Fibroblast of lung (primary cell): ENCODE measurements around the gene SLC16A4.

Experiments used
- CTCF ChIP-seq, 2 donors: IDR thresholded peaks in 1 of 2; conservative IDR thresholded peaks in 1 of 2; 1 replicate in 1 of 2; 2 replicates in 1 of 2; pipeline ENCODE4 v1.5.1; 2011 to 2012; ENCODE audit warnings: low read length in 2 of 2, control low read depth in 1 of 2, inconsistent platforms in 1 of 2, low read depth in 1 of 2, mild to moderate bottlenecking in 1 of 2
- EZH2 ChIP-seq: IDR thresholded peaks from 2 replicates; pipeline ENCODE4 v1.5.1; 2012; ENCODE audit warnings: low read length, control low read depth, mild to moderate bottlenecking; ENCODE audit errors: missing control alignments

- TF ChIP-seq CTCF (conservative IDR thresholded peaks at IDR 0.05 in 1 of 2, IDR thresholded peaks at IDR 0.05 in 1 of 2; ENCODE audit: low read depth in 1 of 2, low read length in 2 of 2), result no peak
- no peak for TF ChIP-seq EZH2
These were observed 70.7 kb downstream of the SLC16A4 start for GRCh38 chr1:110320168-110320518.
